Brain microvascular endothelial cell (primary cell): ENCODE data around the gene CCR7.

Source experiments
- DNase-seq: peaks from one replicate; pipeline ENCODE4 v3.0.0-alpha.2; 2020
- H3K27ac ChIP-seq: fragments of 250-450 bp; sonication (Bioruptor Pico); 2 replicates; pipeline ENCODE4 v1.5.1; 2020; ENCODE audit warnings: mild to moderate bottlenecking, moderate library complexity
- H3K27me3 ChIP-seq: fragments of 250-450 bp; sonication (Bioruptor Pico); replicated peaks from 2 replicates; pipeline ENCODE4 v1.5.1; 2020; ENCODE audit warnings: mild to moderate bottlenecking
- H3K36me3 ChIP-seq: fragments of 250-450 bp; sonication (Bioruptor Pico); replicated peaks from 2 replicates; pipeline ENCODE4 v1.5.1; 2020; ENCODE audit warnings: mild to moderate bottlenecking
- H3K4me3 ChIP-seq: 2 replicates; pipeline ENCODE4 v1.5.1; 2011; ENCODE audit warnings: low read depth, mild to moderate bottlenecking, control low read depth, low read length, moderate library complexity
- CTCF ChIP-seq: IDR thresholded peaks from 2 replicates; pipeline ENCODE4 v1.5.1; 2011; ENCODE audit warnings: low read depth, mild to moderate bottlenecking, moderate library complexity, low read length, control low read depth, inconsistent platforms; ENCODE audit errors: missing control alignments
- in situ Hi-C: cut with HindIII; loops from 2 replicates; pipeline ENCODE4 v1.10.0; 2017; ENCODE audit warnings: low sequenced_read_pairs, low pct_ligation_motif_present

Gene CCR7

GRCh38 chr17:40553694-40554534 is 11.4 kb downstream of the CCR7 start:
- Histone ChIP-seq H3K27ac (peak overlapping the region; percentile 100), H3K27me3 (no peaks in the 10 kb centered on the region), H3K36me3 (no peaks in the 10 kb centered on the region), H3K4me3 (no peak overlapping the region)
- DNase-seq: no peak
- no peak for TF ChIP-seq CTCF
- in situ Hi-C loops: no loop called here

GRCh38 chr17:40552806-40553693 is 12.2 kb downstream of the CCR7 start:
- in situ Hi-C loops: no loop called here
- no peak for TF ChIP-seq CTCF
- Histone ChIP-seq H3K27ac (peak overlapping the region; percentile 100), H3K27me3 (no peaks in the 10 kb centered on the region), H3K4me3 (no peak overlapping the region), H3K36me3 (no peaks in the 10 kb centered on the region)
- no peak for DNase-seq

- peak overlapping the region; percentile 9 for H3K4me3 ChIP-seq
- in situ Hi-C loops: no loop called here
- no peaks in the 10 kb centered on the region for H3K27me3 ChIP-seq
- peak; percentile 3 for TF ChIP-seq CTCF
- H3K27ac ChIP-seq: peak overlapping the region; percentile 100
- no peaks in the 10 kb centered on the region for H3K36me3 ChIP-seq
- peak; percentile 99 for DNase-seq
Observed at GRCh38 chr17:40551879-40552768, 13.1 kb downstream of the CCR7 start.

GRCh38 chr17:40551091-40551878 is 14.0 kb downstream of the CCR7 start:
- TF ChIP-seq CTCF: no peak
- Histone ChIP-seq H3K27ac (peak overlapping the region; percentile 100), H3K27me3 (no peaks in the 10 kb centered on the region), H3K36me3 (no peaks in the 10 kb centered on the region), H3K4me3 (no peak overlapping the region)
- DNase-seq: peak; percentile 98
- in situ Hi-C loops: no loop called here

GRCh38 chr17:40550608-40551007 is 14.7 kb downstream of the CCR7 start:
- peak overlapping the region; percentile 100 for H3K27ac ChIP-seq
- peak; percentile 84 for DNase-seq
- no peaks in the 10 kb centered on the region for H3K27me3 ChIP-seq
- no peaks in the 10 kb centered on the region for H3K36me3 ChIP-seq
- no peak for TF ChIP-seq CTCF
- in situ Hi-C loops: no loop called here
- H3K4me3 ChIP-seq: no peak overlapping the region
